ENCODE results near the gene ALAD.
"Not testable (repeated sequence)": the region's sequence is repeated elsewhere in the genome, so short reads cannot be mapped to it uniquely, and the experiment has no call there.

Gene ALAD

GRCh38 chr9:113372059-113372458, 29.0 kb downstream of the ALAD start:
- DNase-seq: no peak

- no peak for DNase-seq
Measured at GRCh38 chr9:113370806-113371325, 30.2 kb downstream of the ALAD start.

- DNase-seq: no peak
Measured at GRCh38 chr9:113369855-113370140, 31.3 kb downstream of the ALAD start.

- DNase-seq: no peak
Measured at GRCh38 chr9:113368982-113369854, 31.9 kb downstream of the ALAD start.

GRCh38 chr9:113368348-113368981, 32.6 kb downstream of the ALAD start:
- no peak for DNase-seq

- DNase-seq: not testable (repeated sequence)
Measured at GRCh38 chr9:113365652-113366051, 35.4 kb downstream of the ALAD start.

GRCh38 chr9:113364951-113365350, 36.1 kb downstream of the ALAD start:
- DNase-seq: no peak

GRCh38 chr9:113363336-113363735, 37.7 kb downstream of the ALAD start:
- DNase-seq: no peak

- DNase-seq: no peak
Measured at GRCh38 chr9:113361304-113362018, 39.6 kb downstream of the ALAD start.

GRCh38 chr9:113360242-113360842, 40.7 kb downstream of the ALAD start:
- DNase-seq: no peak

GRCh38 chr9:113359385-113359784, 41.7 kb downstream of the ALAD start:
- DNase-seq: no peak

- DNase-seq: no peak
Measured at GRCh38 chr9:113356686-113357292, 44.3 kb downstream of the ALAD start.

GRCh38 chr9:113355040-113355596, 46.0 kb downstream of the ALAD start:
- no peak for DNase-seq

GRCh38 chr9:113352411-113352810, 48.7 kb downstream of the ALAD start:
- no peak for DNase-seq

- DNase-seq: no peak
Measured at GRCh38 chr9:113352006-113352405, 49.1 kb downstream of the ALAD start.

- DNase-seq: peak; percentile 13
Measured at GRCh38 chr9:113350937-113351336, 50.1 kb downstream of the ALAD start.

- DNase-seq: no peak
Measured at GRCh38 chr9:113350107-113350661, 50.9 kb downstream of the ALAD start.

GRCh38 chr9:113349445-113350094, 51.5 kb downstream of the ALAD start, which contains the start of gene BSPRY:
BSPRY (plus strand) TSS chr9:113349541; CDS start chr9:113349580, 39 bp downstream.
- DNase-seq: peak; percentile 18

GRCh38 chr9:113349066-113349444, 52.0 kb downstream of the ALAD start:
- no peak for DNase-seq

- no peak for DNase-seq
Measured at GRCh38 chr9:113348437-113348836, 52.6 kb downstream of the ALAD start.

- DNase-seq: no peak
Measured at GRCh38 chr9:113345671-113346070, 55.4 kb downstream of the ALAD start.

Data from central memory CD4-positive, alpha-beta T cell (primary cell).